MV-4-11 (cell line): ENCODE measurements around the gene THRA.

ENCODE experiments used
- DNase-seq: peaks from one replicate; lab custom pipeline; 2025; lab: John Stamatoyannopoulos, UW

The THRA gene

GRCh38 chr17:40099619-40100418 is 37.1 kb downstream of the THRA start:
- peak; percentile 50 for DNase-seq

GRCh38 chr17:40100419-40100668 is 37.6 kb downstream of the THRA start, which contains the start of gene NR1D1:
Gene NR1D1 (minus strand): TSS chr17:40100589. CDS start chr17:40100094, 495 bp downstream.
- no peak for DNase-seq

- DNase-seq, result peak; percentile 96
These were observed 38.1 kb downstream of the THRA start for GRCh38 chr17:40100669-40101366.

DNA sequence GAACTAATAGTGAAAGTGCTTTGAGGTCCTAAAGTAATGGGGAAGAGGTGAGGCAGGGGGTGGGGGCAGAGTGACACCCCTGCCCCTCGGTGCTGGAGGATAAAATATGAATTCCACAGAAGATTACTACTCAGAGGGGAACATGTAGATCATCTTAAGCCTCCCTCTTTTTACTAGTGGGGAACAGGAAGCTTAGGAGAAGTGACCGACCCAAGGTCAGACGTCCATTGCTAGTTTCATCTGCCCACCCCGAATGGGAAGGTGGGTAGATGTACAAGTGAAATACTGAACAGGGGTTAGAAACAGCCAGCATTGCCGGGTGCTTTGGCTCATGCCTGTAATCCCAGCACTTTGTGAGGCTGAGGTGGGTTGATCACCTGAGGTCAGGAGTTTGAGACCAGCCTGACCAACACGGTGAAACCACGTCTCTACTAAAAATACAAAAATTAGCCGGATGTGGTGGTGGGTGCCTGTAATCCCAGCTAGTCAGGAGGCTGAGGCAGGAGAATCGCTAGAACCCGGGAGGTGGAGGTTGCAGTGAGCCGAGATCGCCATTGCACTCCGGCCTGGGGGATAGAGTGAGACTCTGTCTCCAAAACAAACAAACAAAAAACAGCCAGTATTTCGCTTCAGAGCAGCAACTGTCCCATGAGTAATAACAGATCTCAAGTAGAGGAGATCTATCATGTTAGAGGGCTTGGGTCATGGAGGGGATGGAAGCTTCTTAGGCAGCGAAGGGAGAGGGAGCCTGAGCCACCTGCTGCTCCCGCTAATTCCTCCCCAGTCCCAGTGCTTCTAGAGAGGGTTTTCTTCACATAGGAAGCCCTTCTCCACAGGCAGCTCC is 38.8 kb downstream of the THRA start:
- no peak for DNase-seq

DNA sequence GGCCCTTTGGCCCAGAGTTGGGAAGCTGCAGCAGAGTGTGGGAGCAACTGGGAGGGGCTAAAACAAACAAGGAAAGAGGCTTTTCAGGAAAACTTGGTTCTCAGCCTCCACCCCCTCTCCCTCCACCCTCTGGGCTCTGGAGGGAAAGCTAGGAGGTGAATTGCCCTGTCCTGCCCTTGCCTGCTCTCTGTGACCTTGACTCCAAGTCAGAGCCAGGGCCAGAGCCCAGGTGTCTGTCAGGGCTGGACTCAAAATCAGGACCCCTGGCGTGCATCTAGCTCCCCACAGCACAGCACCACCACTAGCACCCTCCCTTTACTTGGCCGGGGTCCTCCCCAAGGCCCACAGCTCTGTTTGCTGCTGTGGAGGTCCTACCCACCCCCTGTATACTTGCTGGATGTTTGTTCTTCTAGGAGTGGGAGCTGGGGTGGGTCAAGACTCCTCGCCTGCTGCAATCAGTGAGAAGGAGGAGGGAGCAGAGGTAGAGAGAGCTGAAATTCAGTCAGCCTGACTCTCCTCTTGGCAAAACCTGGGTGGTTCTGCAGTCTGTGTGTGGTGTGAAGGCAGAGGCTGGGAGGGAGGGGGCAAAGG is 40.4 kb downstream of the THRA start:
- no peak for DNase-seq

DNA sequence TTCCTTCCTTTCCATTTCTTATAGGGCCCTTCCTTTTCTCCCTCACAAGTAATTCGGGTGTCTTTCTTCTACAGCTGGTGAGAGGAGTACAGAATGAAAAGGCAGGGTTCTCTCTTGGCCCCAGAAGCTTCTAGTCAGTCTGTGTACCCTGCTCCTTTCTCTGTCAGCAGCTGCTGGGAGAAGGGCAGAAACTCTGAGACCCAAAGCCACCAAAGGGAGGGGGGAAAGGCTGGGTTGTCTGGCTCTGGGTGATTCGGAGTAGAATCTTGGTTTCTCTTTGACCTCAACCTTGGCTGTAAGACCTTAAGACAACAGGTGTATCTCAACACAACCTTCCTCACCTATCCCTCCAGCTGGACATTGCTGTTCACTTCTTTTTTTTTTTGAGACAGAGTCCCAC is 40.9 kb downstream of the THRA start:
- no peak for DNase-seq

DNA sequence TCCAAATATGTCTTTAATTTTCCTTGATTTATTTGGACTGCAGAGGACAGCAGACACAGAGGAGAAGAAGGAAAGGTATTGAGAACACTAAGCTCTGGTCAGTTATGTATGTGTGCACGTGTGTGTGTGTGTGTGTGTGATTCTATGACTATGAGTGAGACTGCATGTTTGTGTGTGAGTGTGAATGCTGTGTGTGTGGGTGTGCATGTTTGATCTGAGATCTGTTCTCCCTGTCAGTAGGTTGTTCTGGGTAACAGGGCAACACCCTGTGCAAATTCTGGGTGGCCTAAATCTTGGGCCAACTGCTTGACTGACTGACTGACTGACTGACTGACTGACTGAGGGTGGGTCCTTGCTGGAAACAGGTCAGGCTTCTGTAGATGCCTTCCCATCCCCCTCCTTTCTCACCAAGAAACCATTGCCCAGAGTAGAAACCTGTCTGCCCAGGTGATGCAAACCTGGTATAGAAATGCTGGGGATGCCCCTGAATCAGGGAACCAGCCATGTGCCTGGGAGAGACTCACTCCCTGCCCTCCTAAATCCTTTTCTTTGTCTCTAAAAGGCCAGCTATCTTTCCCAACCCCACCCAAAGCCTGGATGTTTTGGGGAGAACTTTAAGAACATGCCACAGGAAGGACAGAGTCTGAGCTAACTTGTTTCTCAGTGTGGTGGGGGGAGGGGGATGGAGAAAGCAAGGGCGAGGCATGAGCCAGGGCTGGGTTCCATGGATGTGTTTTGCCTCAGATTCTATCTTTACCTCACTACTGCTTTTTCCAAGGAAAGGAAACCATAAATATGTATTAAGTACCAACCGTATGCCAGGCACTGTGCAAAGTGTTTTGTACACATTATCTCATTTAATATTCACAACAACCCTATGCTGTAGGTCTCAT is 42.1 kb downstream of the THRA start:
- no peak for DNase-seq

DNA sequence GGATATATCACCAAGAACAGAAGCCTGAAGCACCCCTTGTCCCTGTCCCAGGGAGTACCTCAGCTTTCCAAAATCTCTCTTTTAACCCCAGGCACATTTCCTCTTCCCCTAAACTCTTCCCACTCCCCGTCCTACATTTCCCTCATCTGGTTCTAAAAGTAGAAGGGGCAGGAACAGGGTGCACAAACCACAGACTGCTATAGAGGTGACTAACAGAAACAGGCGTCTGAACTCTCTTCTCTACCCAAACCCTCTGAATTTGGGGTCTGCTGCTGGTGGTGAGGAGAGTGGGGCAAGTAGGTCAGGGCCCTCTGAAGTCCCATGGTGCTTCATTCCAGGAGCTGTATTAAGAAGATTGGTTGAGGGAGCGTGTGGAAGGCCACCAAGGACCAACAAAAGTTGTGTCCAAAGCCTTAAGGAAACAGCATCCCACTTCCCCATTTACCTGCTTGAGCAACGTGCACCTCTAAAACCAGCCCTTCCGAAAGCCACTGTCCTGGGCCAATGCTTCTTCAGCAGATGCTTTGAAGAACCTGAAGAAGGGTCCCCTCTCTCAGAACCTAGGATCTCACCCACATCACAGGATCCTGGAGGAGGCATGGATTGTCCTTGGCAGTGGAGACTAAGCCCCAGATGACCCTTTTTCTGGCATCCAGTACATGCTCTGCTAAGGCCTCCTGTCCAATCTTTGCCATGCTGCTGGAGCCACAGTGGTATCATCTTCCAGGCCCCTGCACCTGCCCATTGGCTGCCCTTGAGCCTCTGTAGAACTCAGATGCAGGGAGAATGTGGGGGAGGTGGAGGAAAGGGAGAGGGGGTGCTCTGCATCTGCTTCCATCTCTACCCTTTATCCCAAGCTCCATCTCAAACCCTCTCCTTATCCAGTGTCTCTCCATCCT is 43.3 kb downstream of the THRA start:
- no peak for DNase-seq

DNA sequence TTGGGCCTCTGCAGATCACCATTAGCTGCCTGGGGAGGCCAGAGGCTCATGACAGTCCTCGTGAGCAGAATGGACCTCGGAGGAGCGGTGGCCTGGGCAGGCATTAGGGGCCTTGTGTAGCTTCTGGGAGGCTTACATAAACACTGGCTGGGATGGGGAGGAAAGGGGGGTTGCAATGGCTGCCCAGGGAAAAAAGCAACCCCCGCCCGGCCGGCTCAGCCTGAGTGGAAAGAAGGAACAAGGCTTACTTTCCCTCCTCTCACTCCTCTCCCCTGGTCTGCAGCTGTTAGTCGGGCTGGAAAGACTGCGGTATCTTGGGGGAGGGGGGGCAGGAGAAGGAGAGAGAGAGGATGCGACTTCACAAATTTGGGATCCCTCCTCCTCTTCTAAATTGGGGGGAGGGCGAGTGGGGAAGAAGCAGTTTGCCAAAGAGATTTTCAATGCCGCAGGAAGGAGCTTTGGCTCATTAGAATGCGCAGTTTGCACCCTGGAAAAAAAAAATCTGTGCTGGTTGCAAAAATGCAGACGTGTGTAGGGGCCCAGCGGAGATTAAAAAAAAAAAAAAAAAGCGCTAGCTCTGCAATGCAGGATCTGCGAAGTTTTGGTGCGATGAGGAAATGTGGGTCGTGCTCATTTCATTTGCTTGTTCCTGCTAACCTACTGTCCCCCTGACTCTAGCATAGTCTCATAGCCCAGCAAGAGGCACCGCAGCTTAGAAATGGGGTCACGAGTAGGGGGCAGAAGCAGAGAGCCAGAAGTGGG is 44.2 kb downstream of the THRA start:
- no peak for DNase-seq

DNA sequence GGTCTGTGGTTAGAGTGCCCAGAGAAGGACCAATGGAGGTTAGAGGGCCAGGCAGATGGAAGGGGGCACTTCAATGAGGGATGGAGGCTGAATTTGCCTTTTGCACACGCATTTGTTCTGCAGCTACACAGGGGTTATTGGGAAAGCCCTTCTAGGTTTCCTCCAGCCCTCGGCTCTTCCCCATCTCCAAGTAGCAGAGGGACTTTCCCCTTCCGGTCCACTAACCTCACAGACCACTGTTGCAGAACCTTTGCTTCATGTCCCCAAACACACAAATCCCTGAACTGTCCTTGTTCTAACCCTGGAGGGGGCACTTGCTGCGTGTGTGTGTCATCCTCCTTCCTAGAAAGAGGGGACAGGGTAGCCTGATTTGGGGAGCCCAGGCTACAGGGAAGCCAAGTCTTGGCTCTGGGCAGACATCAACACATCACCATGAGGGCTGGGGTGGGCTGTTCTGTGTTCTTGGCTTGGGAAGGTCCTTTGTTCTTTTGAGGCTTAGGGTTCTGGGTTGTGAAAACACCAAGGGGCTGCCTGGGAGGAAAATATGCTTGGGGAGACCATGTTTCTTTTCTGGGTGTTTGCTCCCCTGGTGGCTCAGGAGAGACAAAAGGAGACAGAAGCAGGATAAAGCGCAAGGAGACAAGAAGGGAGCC is 44.9 kb downstream of the THRA start:
- peak; percentile 81 for DNase-seq

DNA sequence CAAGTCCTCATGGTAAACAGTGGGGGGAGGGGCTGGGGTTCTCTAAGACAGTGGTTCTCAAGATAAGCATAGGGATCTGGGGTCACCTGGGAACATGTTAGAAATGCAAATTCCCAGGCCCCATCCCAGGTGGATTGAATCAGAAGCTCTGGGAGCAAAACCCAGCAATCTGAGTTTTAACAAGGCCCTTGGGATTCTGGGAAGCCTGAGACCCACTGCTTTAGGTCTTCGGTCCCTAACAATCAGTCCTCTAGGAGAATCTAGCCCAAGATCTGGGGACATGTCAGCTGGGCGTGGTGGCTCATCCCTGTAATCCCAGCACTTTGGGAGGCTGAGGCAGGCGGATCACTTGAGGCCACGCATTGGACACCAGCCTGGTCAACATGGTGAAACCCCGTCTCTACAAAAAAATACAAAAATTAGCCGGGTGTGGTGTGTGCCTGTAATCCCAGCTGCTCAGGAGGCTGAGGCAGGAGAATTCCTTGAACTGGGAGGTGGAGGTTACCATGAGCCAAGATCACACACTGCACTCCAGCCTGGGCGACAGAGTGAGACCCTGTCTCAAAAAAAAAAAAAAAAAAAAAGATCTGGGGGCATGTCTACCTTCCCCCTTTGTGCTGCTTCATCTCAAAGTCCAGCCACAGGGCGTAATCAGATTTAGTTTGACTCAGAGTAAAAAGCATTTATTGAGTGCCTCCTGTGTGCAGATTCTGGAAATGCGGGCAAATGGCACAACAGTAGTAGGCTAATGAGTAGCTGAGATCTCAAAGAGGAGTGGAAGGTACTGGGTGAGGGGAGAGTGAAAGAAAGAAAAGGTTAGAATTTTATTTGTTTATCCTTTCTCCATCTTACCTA is 46.4 kb downstream of the THRA start:
- DNase-seq, result peak; percentile 27

GRCh38 chr17:40110026-40110845 is 47.5 kb downstream of the THRA start:
- no peak for DNase-seq

- DNase-seq, result peak; percentile 82
These were observed 48.7 kb downstream of the THRA start for GRCh38 chr17:40111221-40112128.

DNA sequence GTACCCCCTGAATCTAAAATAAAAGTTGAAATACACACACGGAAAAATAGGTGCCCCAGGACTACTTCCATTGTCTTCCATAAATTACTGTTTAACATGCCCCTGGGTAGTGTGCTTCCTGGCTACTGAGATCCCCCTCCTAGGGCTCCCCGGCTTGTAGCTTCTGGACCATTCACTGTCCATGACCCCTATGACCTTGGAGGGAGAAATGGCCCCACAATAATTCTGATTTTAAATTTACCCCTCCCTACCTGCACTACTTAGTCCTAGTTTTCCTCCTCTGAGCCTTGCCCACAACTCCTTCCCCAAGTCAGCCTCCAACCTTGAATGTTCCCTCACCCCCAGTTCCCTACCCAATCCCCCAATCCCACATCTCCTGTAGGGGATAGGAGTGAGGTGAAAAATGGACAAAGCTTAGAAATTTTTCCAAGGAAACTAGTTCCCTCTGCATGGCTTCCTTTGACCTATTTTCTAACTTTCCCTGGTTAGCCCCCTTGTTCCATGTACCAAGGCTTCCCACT is 49.5 kb downstream of the THRA start:
- DNase-seq, result no peak

- DNase-seq, result no peak
These were observed 49.9 kb downstream of the THRA start for GRCh38 chr17:40112718-40113109.
